HG03045 (cell line): ENCODE data around the gene FOXQ1.

ENCODE experiments used
- ATAC-seq: cut with Tn5 transposase; IDR thresholded peaks from one replicate; pipeline ENCODE4 v1.9.1; 2021; ENCODE audit warnings: mild to moderate bottlenecking, moderate library complexity; ENCODE audit not compliant: unreplicated experiment

The FOXQ1 gene

GRCh38 chr6:1311400-1312202 lies at the start of gene FOXQ1:
TSS of gene FOXQ1 (plus strand) at chr6:1312098. CDS start at chr6:1312705, 607 bp downstream.
- ATAC-seq, result no peak

- no peak for ATAC-seq
Measured at GRCh38 chr6:1262704-1263038, 49.2 kb upstream of the FOXQ1 start.

- ATAC-seq, result no peak
Measured at GRCh38 chr6:1263039-1263849, 48.7 kb upstream of the FOXQ1 start.

- ATAC-seq, result no peak
Measured at GRCh38 chr6:1263850-1264377, 48.0 kb upstream of the FOXQ1 start.

GRCh38 chr6:1264619-1265445 lies 47.1 kb upstream of the FOXQ1 start:
- no peak for ATAC-seq

- no peak for ATAC-seq
Measured at GRCh38 chr6:1266686-1267056, 45.2 kb upstream of the FOXQ1 start.

- ATAC-seq, result no peak
Measured at GRCh38 chr6:1267057-1267732, 44.7 kb upstream of the FOXQ1 start.

GRCh38 chr6:1267790-1268762 lies 43.8 kb upstream of the FOXQ1 start:
- ATAC-seq, result no peak

GRCh38 chr6:1271071-1271763 lies 40.7 kb upstream of the FOXQ1 start:
- no peak for ATAC-seq

- no peak for ATAC-seq
Measured at GRCh38 chr6:1278061-1278720, 33.7 kb upstream of the FOXQ1 start.

GRCh38 chr6:1279065-1279464 lies 32.8 kb upstream of the FOXQ1 start:
- no peak for ATAC-seq

GRCh38 chr6:1280666-1281300 lies 31.1 kb upstream of the FOXQ1 start:
- ATAC-seq, result no peak

- no peak for ATAC-seq
Measured at GRCh38 chr6:1281746-1282145, 30.2 kb upstream of the FOXQ1 start.

GRCh38 chr6:1283501-1283900 lies 28.4 kb upstream of the FOXQ1 start:
- no peak for ATAC-seq

GRCh38 chr6:1285556-1285955 lies 26.3 kb upstream of the FOXQ1 start:
- no peak for ATAC-seq

GRCh38 chr6:1285956-1286355 lies 25.9 kb upstream of the FOXQ1 start:
- ATAC-seq, result no peak

GRCh38 chr6:1287103-1287591 lies 24.8 kb upstream of the FOXQ1 start:
- ATAC-seq, result no peak

- no peak for ATAC-seq
Measured at GRCh38 chr6:1290086-1290485, 21.8 kb upstream of the FOXQ1 start.
